ENCODE measurements around the gene FHL2.

DNA sequence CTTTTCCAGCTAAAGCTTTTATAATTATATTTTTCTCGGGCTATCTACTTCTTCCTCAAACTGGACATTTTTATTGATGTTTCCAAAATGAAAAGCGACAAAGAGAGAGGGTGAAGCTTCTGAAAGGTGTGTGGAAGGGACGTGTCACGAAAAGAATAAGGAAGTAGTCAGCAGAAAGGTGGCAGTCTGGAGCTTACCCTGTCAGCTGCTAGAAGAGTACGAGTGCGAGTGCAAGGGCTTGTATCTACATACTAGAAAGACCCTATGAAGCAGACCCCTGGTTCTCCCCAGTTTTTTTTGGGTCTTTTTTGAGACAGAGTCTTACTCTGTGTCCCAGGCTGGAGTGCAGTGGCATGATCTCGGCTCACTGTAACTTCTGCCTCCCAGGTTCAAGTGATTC is 14.6 kb downstream of the FHL2 start:
- TF ChIP-seq TAF1 (IDR thresholded peaks at IDR 0.05; ENCODE audit: borderline replicate concordance, insufficient read depth, low read length) (no peak), REST (IDR thresholded peaks at IDR 0.05; ENCODE audit: insufficient read depth in 1 of 2, low read depth in 2 of 2, low read length in 2 of 2) (no peak), POLR2AphosphoS5 (IDR thresholded peaks at IDR 0.05; ENCODE audit: low read depth, low read length) (no peak)

All from PFSK-1 (cell line).